ENCODE data around the gene MAZ. TPM values are rescaled to one million over a fixed set of nuclear protein-coding genes. Genes with fewer than 3 reads are reported as not detected.

The MAZ gene
- total and polyA plus RNA-seq, 2 of the 13 experiments (the other 11 are each of a cell fraction or from before 2014, with no cell fraction given): 203 to 277 TPM

DNA sequence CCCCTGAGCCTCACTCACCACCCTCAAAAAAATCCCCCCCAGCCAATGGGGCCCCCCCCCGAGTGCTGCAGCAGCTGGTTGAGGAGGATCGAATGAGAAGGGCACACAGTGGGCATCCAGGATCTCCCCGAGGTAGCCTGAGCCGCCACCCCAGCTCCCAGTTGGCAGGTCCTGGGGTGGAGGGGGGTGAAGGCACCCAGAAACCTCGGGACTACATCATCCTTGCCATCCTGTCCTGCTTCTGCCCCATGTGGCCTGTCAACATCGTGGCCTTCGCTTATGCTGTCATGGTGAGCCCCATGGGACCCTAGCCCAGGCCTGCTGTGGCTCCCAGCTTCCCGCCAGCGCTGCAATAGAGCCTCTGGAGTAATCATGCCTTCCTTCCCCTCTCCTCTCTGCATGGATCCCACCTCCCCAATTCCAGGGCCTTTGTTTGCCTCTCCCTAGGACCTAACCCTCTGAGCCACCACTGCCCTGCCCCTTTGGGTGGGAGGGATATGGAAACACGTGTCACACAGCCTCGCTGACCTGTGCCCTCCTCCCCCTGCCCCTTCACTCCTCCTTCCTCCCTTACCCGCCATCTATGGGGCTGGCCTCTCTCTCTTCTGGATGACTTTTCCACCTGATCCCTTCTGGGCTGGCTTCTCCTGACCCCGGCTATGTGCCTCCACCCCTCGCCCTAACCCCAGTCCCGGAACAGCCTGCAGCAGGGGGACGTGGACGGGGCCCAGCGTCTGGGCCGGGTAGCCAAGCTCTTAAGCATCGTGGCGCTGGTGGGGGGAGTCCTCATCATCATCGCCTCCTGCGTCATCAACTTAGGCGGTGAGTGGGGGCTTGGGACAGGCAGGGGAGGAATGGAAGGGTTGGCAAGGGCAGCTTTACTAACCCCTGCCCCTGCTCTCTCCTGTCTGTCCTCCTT is 7.6 kb downstream of the MAZ start (continued):
- TF ChIP-seq SCMH1 (CRISPR knock-in tag; IDR thresholded peaks at IDR 0.05; ENCODE audit: borderline replicate concordance) (no peak), ZNF687 (CRISPR knock-in tag; IDR thresholded peaks at IDR 0.05) (peak; percentile 36; the same call in 1 of the 2 replicates), MIXL1 (CRISPR knock-in tag; IDR thresholded peaks at IDR 0.05) (no peak), ZNF766 (CRISPR knock-in tag; IDR thresholded peaks at IDR 0.05; ENCODE audit: borderline replicate concordance) (no peak)

DNA sequence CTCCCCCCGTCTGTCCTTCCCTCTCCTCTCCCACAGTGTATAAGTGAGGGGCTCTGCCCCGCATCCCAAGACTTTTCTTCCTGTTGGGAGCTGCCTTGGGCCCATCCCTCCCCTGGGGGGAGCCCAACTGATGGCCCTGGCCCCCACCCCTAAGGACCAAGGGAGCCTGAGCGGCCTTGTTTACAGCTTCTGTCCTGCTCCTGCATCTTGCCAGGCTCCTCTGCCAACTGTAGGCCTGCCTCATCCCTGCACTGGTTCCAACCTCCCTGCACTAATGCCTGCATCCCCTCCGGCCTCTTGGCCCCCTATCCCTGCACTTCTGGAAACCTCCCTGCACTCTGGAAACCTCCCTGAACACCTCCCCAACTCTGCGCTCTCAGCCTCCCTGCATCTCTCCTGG is 8.3 kb downstream of the MAZ start:
- ChIA-PET POLR2A (interaction anchor here (1.7 kb wide), 2 partner anchors 25 to 49 kb away, joined by 7 to 20 read pairs; partner anchors contain the start of genes CDIPT and KIF22), CTCF (ENCODE audit: low intra/inter-chr PET ratio, low total read pairs) (no interaction called here)
- H3K4me1 ChIP-seq (ENCODE audit: insufficient read depth, low read length): peaks cover 80% of the 10 kb centered on the region
- H3K9ac ChIP-seq (ENCODE audit: insufficient read depth, low read depth, low read length): no peak overlapping the region
- in situ Hi-C loops (cut with HindIII; ENCODE audit: extremely low pct_ligation_motif_present, low pct_unique_long_range_greater_than_20kb) (loop anchor here (25.0 kb wide), 1 partner anchor 848 kb away; the partner anchor contains the start of genes FBRS and PRR14), intact Hi-C loops (cut with micrococcal nuclease; ENCODE audit: unreplicated experiment) (no loop called here)
- peaks cover 0 to 12% of the 10 kb centered on the region in 2 experiments; a peak in 2 of 5 replicates for H3K27me3 ChIP-seq (ENCODE audit: control insufficient read depth in 1 of 2, insufficient read depth in 2 of 2, low read length in 2 of 2)
- FAIRE-seq (no peak), ATAC-seq (no peak), DNase-seq (ENCODE audit: low spot score) (no peak)
- H3K27ac ChIP-seq (ENCODE audit: extremely low read length, insufficient read depth, low read length): no peak overlapping the region
- peaks cover 17% of the 10 kb centered on the region for H3K79me2 ChIP-seq (ENCODE audit: insufficient read depth, low read length)
- peaks cover 8% of the 10 kb centered on the region; the same call in 1 of the 2 replicates for H4K20me1 ChIP-seq (ENCODE audit: insufficient read depth, low read length)
- no TSS peak for BruUV-seq (replicated peaks)
- peaks cover 1 to 21% of the 10 kb centered on the region in 2 experiments; a peak in 2 of 5 replicates for H3K36me3 ChIP-seq (replicated peaks in 1 of 2; ENCODE audit: control insufficient read depth in 1 of 2, insufficient read depth in 2 of 2, low read length in 2 of 2)
- H2AFZ ChIP-seq (ENCODE audit: low read length): no peak overlapping the region
- WGBS (ENCODE audit: low lambda C conversion rate): 89% methylated on average over 5 of the region's 5 CpGs
- no peak overlapping the region for H3K4me3 ChIP-seq (replicated peaks in 1 of 3; ENCODE audit: insufficient read depth in 1 of 3, low read depth in 2 of 3, low read length in 3 of 3)
- H3K4me2 ChIP-seq (ENCODE audit: low read depth, low read length): 0 out of 2 replicates have a peak overlapping the region, but pooled peaks have one; percentile 95
- no peaks in the 10 kb centered on the region for H3K9me3 ChIP-seq (ENCODE audit: low read length)
- no peak for TF ChIP-seq NFYB (CRISPR knock-in tag; IDR thresholded peaks at IDR 0.05)
- TF ChIP-seq RCOR2 (CRISPR knock-in tag; IDR thresholded peaks at IDR 0.05): no peak
- no peak for TF ChIP-seq BRCA1 (CRISPR knock-in tag; IDR thresholded peaks at IDR 0.05)
- TF ChIP-seq KDM5A (IDR thresholded peaks at IDR 0.05; ENCODE audit: borderline replicate concordance, low read length): no peak
- no peak for TF ChIP-seq ZNF292 (CRISPR knock-in tag; IDR thresholded peaks at IDR 0.05; ENCODE audit: borderline replicate concordance, low read depth)
- no peak for TF ChIP-seq MEF2D (CRISPR knock-in tag; IDR thresholded peaks at IDR 0.05)
- no peak for TF ChIP-seq BRF2 (CRISPR knock-in tag; IDR thresholded peaks at IDR 0.05)
- TF ChIP-seq SETDB1 (CRISPR knock-in tag; IDR thresholded peaks at IDR 0.05; ENCODE audit: borderline replicate concordance): no peak
- TF ChIP-seq, protein P1, sequence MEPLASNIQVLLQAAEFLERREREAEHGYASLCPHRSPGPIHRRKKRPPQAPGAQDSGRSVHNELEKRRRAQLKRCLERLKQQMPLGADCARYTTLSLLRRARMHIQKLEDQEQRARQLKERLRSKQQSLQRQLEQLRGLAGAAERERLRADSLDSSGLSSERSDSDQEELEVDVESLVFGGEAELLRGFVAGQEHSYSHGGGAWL (CRISPR knock-in tag; IDR thresholded peaks at IDR 0.05): no peak

Measured in HepG2 (cell line).